ENCODE data around the gene TMPRSS6. TPM values are rescaled to one million over a fixed set of nuclear protein-coding genes. Genes with fewer than 3 reads are reported as not detected.

TMPRSS6 gene
- total RNA-seq, 2 experiments from 2014 or later = 11.3 to 12.4 TPM

- Mint-ChIP-seq H3K27ac (peak overlapping the region; percentile 67), H3K4me3 (peak overlapping the region; percentile 61), H3K36me3 (ENCODE audit: low read depth) (no peaks in the 10 kb centered on the region), H3K4me1 (ENCODE audit: low read depth) (peaks cover 27% of the 10 kb centered on the region), H3K27me3 (peaks cover 1% of the 10 kb centered on the region), H3K9me3 (no peaks in the 10 kb centered on the region)
- peak; percentile 50 for DNase-seq
- POLR2A ChIA-PET = interaction anchor here (0.6 to 1.3 kb wide), 4 partner anchors 9 to 141 kb away, joined by 3 to 4 read pairs (median 3); no protein-coding TSS in a partner anchor
- TF ChIP-seq, protein P1, sequence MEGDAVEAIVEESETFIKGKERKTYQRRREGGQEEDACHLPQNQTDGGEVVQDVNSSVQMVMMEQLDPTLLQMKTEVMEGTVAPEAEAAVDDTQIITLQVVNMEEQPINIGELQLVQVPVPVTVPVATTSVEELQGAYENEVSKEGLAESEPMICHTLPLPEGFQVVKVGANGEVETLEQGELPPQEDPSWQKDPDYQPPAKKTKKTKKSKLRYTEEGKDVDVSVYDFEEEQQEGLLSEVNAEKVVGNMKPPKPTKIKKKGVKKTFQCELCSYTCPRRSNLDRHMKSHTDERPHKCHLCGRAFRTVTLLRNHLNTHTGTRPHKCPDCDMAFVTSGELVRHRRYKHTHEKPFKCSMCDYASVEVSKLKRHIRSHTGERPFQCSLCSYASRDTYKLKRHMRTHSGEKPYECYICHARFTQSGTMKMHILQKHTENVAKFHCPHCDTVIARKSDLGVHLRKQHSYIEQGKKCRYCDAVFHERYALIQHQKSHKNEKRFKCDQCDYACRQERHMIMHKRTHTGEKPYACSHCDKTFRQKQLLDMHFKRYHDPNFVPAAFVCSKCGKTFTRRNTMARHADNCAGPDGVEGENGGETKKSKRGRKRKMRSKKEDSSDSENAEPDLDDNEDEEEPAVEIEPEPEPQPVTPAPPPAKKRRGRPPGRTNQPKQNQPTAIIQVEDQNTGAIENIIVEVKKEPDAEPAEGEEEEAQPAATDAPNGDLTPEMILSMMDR (IDR thresholded peaks at IDR 0.05) = no peak
- CTCF ChIA-PET = interaction anchor here (0.6 to 2.1 kb wide), 6 partner anchors 8 to 101 kb away, joined by 3 to 8 read pairs (median 4); no protein-coding TSS in a partner anchor
- intact Hi-C loops (cut with micrococcal nuclease) = no loop called here
- ATAC-seq = peak; percentile 70
Observed at GRCh38 chr22:37088108-37088605, 21.4 kb downstream of the TMPRSS6 start.

- H3K4me1 Mint-ChIP-seq (ENCODE audit: low read depth) = peaks cover 41% of the 10 kb centered on the region
- no peak overlapping the region for H3K4me3 Mint-ChIP-seq
- no peaks in the 10 kb centered on the region for H3K27me3 Mint-ChIP-seq
- intact Hi-C loops (cut with micrococcal nuclease) = no loop called here
- ATAC-seq = no peak
- TF ChIP-seq, protein P1 (IDR thresholded peaks at IDR 0.05) = no peak
- H3K9me3 Mint-ChIP-seq = no peaks in the 10 kb centered on the region
- no peak for DNase-seq
- H3K36me3 Mint-ChIP-seq (ENCODE audit: low read depth) = peaks cover 2% of the 10 kb centered on the region
- H3K27ac Mint-ChIP-seq = no peak overlapping the region
- ChIA-PET CTCF (no interaction called here), POLR2A (interaction anchor here (1.2 kb wide), 1 partner anchor 8 kb away, joined by 4 read pairs; no protein-coding TSS in a partner anchor)
Observed at GRCh38 chr22:37086184-37086583, 23.3 kb downstream of the TMPRSS6 start.

DNA sequence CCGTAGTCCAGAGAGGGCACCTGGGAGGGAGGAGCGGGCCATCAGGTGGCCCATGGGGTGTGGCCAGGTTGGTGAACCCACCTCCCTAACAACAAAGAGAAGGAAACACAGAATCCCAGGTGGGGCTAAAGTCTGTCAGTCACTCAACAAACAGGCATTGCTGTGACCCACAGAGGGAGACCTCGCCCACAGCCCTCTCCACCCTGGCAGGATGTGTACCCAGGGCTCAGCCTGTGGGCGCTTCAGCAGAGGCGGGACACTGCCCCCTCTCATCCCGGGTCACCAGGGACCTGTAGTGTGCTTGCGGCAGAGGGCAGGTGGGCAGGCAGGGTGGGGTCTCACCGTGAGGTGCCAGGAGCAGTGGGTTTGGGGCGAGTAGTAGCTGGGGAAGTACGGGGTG is 25.1 kb downstream of the TMPRSS6 start:
- Mint-ChIP-seq H3K9me3 (no peaks in the 10 kb centered on the region), H3K27me3 (no peaks in the 10 kb centered on the region), H3K36me3 (ENCODE audit: low read depth) (peaks cover 2% of the 10 kb centered on the region), H3K4me3 (no peak overlapping the region), H3K4me1 (ENCODE audit: low read depth) (peaks cover 56% of the 10 kb centered on the region), H3K27ac (no peak overlapping the region)
- ChIA-PET POLR2A (interaction anchor here (0.6 kb wide), 1 partner anchor 16 kb away, joined by 3 read pairs; no protein-coding TSS in a partner anchor), CTCF (no interaction called here)
- intact Hi-C loops (cut with micrococcal nuclease) = no loop called here
- TF ChIP-seq, protein P1 (IDR thresholded peaks at IDR 0.05) = no peak
- DNase-seq (no peak), ATAC-seq (no peak)

DNA sequence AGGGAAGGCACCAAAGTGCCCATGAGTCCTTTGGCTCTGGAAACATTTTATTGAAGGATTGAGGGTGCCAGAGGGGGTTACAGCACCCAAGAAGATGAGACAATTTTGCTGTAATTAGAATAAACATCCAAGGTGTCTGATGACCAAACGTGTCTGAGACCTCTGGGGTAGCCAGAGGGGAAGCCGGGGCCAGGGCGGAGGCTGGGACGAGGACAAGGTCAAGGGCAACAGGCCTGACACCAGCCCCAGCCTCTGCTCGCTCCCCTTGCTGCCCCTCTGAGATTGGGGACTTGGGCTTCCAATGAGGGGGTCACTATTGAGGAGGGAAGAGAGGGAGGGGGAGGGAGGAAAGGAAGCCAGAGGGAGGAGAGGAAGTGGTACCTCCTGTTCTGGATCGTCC is 25.6 kb downstream of the TMPRSS6 start:
- ChIA-PET POLR2A (no interaction called here), CTCF (no interaction called here)
- Mint-ChIP-seq H3K27me3 (no peaks in the 10 kb centered on the region), H3K4me3 (no peak overlapping the region), H3K9me3 (no peaks in the 10 kb centered on the region), H3K36me3 (ENCODE audit: low read depth) (peaks cover 2% of the 10 kb centered on the region), H3K27ac (peak overlapping the region; percentile 66), H3K4me1 (ENCODE audit: low read depth) (peaks cover 59% of the 10 kb centered on the region)
- no peak for DNase-seq
- TF ChIP-seq, protein P1 (IDR thresholded peaks at IDR 0.05) = no peak
- ATAC-seq = no peak
- intact Hi-C loops (cut with micrococcal nuclease) = no loop called here

GRCh38 chr22:37082251-37082873 is 27.2 kb downstream of the TMPRSS6 start:
- CTCF ChIA-PET = interaction anchor here (1.7 kb wide), 1 partner anchor 117 kb away, joined by 7 read pairs; no protein-coding TSS in a partner anchor
- ATAC-seq = peak; percentile 11

More at GRCh38 chr22:37082251-37082873, 27.2 kb downstream of the TMPRSS6 start:
- H3K4me1 Mint-ChIP-seq (ENCODE audit: low read depth) = peaks cover 58% of the 10 kb centered on the region
- intact Hi-C loops (cut with micrococcal nuclease) = no loop called here
- peaks cover 2% of the 10 kb centered on the region for H3K36me3 Mint-ChIP-seq (ENCODE audit: low read depth)
- POLR2A ChIA-PET = interaction anchor here (1.4 to 5.2 kb wide), 3 partner anchors 9 to 67 kb away, joined by 3 to 70 read pairs (median 23); partner anchors contain the start of gene IL2RB
- TF ChIP-seq, protein P1 (IDR thresholded peaks at IDR 0.05) = no peak
- DNase-seq = peak; percentile 62
- no peaks in the 10 kb centered on the region for H3K9me3 Mint-ChIP-seq
- peak overlapping the region; percentile 99 for H3K27ac Mint-ChIP-seq
- no peak overlapping the region for H3K4me3 Mint-ChIP-seq
- H3K27me3 Mint-ChIP-seq = no peaks in the 10 kb centered on the region
